Right ventricle myocardium superior (tissue), 1 donor: ENCODE measurements around the gene NR5A2. TPM values are rescaled to one million over a fixed set of nuclear protein-coding genes. Genes with fewer than 3 reads are reported as not detected.

Experiments used
- ATAC-seq: fragments of 200-7000 bp; cut with Tn5 transposase; one replicate; pipeline ENCODE4 v1.9.1; 2020; ENCODE audit warnings: mild to moderate bottlenecking; ENCODE audit not compliant: poor library complexity
- DNase-seq: peaks from one replicate; pipeline ENCODE4 v3.0.0-alpha.2; 2020
- intact Hi-C: fragments of 100-400 bp; cut with DNase I; formaldehyde crosslinking; loops from one replicate; pipeline ENCODE4 v1.11.2; 2022
- total RNA-seq: library from RNA; stranded (reverse); fragmentation: NEBNext Ultra II Directional; extraction: Animal tissue kit (Norgen Biotek cat#: 25700); gene quantifications from one replicate; pipeline ENCODE4 v1.2.1, GENCODE V29; 2021
- donor health status: DM: no; HTN: yes; CAD: no; lungs with severe emphysema.

Gene NR5A2
- total RNA-seq, 1 donor from 2014 or later: 1.7 TPM

- DNase-seq (no peak), ATAC-seq (no peak)
- intact Hi-C loops: loop anchor here (10.0 kb wide), 1 partner anchor 110 kb away; no protein-coding TSS in a partner anchor
Measured at GRCh38 chr1:200034761-200035396, 7.4 kb downstream of the NR5A2 start.

DNA sequence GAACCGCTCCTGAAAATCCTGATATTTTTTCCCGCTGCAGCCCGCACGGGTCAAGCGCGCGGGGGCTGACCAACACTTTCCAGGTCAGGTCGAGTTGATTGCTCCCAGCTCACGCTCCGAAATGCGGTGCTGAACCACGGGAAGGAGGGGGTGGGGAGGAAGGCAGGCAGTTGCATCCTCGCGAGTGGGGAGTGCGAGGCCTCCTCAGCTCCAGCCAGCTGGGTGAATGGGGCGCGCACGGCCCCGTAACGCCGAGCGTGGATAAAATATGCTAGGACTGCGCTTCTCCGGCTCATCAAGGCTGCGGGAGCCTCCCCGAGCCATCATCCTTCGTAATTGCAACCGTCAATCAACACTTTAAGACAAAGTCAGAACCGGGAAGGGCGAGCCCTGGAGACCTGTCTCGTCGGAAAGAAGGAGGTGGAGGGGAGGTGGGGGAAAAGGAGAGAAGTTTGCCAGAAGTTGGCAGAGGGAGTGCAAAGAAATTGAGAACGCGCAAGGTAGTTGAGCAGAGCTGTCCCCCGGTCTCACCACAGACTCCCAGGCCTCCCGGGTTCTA, 8.0 kb downstream of the NR5A2 start:
- intact Hi-C loops: loop anchor here (10.0 kb wide), 1 partner anchor 109 kb away; no protein-coding TSS in a partner anchor
- ATAC-seq (no peak), DNase-seq (no peak)

DNA sequence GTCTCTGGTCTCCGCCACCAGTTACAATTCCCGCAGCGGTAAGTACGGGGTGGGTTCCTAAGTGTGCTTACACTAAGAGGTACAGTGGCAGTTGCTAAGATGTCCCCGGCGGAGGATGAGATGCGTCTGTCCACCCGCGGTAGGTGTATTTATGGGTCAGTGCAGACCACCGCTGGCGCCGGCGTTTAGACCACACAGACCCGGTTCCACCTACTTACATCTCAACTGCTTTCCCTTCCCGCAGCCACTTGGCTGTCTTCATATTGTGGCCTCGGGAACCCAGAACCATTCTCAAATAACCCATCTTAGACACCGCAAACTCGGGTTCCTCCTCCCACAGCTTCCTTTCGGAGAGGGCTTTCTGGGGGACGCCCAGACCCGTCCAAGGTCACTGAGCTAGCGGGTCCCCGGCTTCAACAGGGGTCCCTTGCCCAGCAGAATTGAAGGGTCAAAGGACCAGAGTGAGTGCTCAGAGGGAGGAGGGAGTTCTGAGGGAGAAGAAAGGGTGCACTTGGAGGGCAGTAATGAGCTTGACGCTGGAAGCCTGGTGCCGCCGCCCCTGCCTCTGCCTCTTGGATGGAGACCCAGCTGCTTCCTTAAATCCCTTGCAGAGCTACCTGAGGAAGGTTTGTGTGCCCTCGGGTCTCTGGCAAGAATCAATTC, 8.6 kb downstream of the NR5A2 start:
- DNase-seq (no peak), ATAC-seq (no peak)
- intact Hi-C loops: loop anchor here (10.0 kb wide), 1 partner anchor 109 kb away; no protein-coding TSS in a partner anchor

- intact Hi-C loops: loop anchor here (10.0 kb wide), 1 partner anchor 108 kb away; no protein-coding TSS in a partner anchor
- ATAC-seq (no peak), DNase-seq (no peak)
Measured at GRCh38 chr1:200036619-200037270, 9.2 kb downstream of the NR5A2 start.

GRCh38 chr1:200037501-200037900, 10.0 kb downstream of the NR5A2 start:
- intact Hi-C loops: loop anchor here (10.0 kb wide), 1 partner anchor 107 kb away; no protein-coding TSS in a partner anchor
- ATAC-seq: no peak

DNA sequence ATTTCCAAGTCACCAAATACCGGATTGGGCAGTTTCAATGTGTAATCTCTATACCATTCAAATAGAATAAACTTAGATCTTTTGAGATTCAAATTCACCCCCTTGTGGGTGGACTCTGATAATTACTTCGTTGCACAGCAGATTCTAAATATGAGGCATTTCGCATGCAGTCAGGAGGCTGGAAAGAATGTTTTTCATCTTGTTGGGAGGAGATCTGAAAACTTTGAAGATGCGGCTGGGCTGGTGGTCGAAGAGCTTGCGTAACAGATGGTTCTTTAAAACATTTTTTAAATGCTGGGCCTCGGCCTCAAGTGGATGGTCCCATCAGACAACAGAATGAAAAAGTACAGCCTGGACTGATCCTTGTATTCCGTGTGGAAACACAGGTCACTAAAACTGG, 10.4 kb downstream of the NR5A2 start:
- DNase-seq: no peak
- intact Hi-C loops: loop anchor here (10.0 kb wide), 1 partner anchor 107 kb away; no protein-coding TSS in a partner anchor
- ATAC-seq: no peak

More at GRCh38 chr1:200037501-200037900, 10.0 kb downstream of the NR5A2 start:
- no peak for DNase-seq

DNA sequence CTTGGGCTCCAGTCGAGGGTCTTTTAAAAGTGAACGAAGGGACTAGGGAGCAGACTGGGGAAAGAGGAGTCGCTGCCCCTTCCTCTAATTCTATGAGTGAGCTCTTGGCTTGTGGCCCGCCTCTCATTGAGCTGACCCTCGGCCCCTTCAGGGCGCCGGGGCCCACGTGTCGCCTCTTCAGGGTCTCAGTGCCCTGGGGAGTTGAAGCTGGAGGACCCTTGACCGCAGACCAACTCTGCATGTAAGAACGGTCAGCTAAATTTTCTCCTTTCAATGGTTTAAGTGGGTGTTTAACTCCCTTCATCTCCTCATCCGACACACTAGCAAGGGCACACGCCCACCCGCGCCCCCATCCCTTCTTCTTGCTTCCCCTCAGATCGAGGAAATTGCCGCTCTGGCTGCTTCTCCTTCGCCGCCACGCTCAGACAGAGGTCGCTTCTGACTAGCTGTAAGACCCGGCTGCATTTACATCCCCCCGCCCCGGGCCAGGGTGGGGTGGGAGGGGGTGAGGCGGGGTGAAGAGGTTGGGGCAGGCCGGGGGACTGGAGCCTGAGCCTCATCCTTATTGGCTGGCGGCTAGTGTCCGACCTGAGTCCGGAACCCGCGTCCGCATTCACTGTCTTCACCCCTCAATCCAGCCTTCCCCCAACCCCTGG, 10.9 kb downstream of the NR5A2 start:
- no peak for DNase-seq
- intact Hi-C loops: loop anchor here (10.0 kb wide), 1 partner anchor 106 kb away; no protein-coding TSS in a partner anchor
- ATAC-seq: no peak

- DNase-seq: peak; percentile 56
- intact Hi-C loops: loop anchor here (10.0 kb wide), 1 partner anchor 106 kb away; no protein-coding TSS in a partner anchor
- peak; percentile 60 for ATAC-seq
Measured at GRCh38 chr1:200038981-200039848, 11.7 kb downstream of the NR5A2 start.

DNA sequence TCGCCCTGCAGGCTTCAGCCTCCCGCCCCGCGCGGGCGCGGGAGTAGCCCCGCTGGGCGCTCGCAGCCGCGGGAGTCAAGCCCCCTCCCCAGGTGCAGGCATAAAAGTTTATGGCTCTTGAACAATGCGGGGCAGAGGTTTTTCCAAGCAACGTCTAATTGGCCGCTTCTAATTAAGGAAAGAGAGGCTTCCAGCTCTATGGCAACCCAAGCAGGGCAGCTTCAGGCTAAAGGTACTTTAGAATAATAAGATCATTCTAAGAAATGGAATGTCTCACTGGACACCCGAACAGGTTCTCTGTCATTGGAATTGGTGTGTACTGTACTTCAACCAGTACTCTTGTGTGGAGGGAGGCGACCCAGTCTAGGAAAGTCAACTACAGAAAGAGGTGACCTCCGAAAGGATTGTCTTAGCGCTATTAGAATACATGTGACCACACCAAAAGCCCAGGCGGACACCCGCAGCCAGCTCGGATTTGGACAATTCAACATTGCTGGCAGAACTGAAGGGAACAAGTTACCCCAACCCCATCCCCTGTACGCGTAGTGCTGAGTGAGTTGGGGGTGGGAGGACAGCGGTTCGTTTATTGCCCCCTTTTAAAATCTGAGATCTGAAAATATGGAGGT, 12.5 kb downstream of the NR5A2 start:
- intact Hi-C loops: loop anchor here (10.0 kb wide), 1 partner anchor 105 kb away; no protein-coding TSS in a partner anchor
- no peak for ATAC-seq
- no peak for DNase-seq

DNA sequence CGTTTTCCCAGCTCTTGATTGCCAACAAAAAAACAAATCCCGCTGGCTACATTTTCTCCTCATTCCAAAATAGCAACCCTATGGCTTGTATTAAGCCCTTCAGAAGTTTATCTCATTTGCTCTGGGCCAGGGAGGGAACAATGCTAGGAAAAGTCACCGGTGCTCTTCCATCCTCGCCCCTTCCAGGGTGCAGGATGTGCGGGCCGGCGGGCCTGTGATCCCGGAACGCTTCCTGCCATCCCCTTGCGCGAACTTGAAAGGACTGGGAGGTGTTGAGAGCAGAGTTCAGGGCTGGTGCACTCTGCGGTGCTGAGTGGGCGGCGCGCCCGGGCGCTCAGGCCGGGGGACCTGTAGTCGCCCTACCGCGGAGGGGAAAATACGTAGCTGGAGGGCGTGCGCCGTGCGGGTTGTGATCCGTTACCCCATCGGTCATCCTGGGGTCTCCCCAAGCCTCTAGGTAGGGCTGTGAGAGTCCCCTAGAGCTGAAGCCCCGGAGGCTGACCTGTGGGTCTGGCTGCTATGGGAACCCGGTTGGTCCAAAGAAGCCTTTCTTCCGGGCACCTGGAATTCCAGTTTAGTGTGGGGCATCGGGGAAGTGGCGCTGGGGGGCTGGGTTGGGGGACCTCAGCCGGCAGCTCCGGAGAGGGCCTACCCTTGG, 13.1 kb downstream of the NR5A2 start:
- intact Hi-C loops: no loop called here
- ATAC-seq (peak; percentile 22), DNase-seq (no peak)

GRCh38 chr1:200041337-200042118, 14.0 kb downstream of the NR5A2 start:
- DNase-seq (no peak), ATAC-seq (no peak)
- intact Hi-C loops: no loop called here

DNA sequence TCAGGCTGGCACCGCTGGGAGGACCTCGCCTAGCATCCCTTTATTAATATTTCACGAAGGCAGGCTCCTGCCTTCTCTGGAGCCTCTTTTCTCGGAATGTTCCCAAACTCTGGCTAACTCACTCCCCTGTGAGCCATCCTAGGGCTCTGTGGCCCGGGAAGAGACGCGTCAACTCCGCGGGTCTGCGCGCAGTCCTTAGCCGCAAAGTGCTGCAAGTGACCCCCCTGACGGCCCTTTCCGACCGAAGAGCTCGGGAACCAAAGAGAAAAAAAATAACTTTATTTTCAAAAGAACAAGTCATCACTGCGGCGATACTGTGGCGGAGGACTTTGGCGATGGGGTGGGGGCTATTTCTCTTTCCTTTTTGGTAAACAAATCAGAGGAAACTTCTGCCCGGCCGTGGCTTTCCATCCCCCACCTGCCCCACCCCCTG, 14.6 kb downstream of the NR5A2 start:
- DNase-seq: no peak
- no peak for ATAC-seq
- intact Hi-C loops: no loop called here

- peak; percentile 11 for ATAC-seq
- intact Hi-C loops: no loop called here
- no peak for DNase-seq
Measured at GRCh38 chr1:200042552-200043335, 15.2 kb downstream of the NR5A2 start.

DNA sequence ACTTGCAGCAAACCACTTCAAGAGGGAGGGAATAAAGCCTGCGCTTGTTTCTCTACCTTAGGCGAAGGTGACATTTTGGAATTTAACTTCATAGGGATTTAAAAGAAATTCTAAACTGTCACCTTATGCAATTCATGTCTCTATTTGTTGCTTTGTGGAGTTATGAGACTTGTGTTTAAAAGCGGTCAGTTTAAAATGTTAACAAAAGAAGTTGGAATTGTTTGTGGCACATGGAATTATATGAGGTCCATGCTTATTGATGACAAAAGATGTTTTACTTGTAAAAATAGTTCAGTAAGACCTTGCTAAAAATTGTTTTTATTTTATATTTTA, 15.8 kb downstream of the NR5A2 start:
- intact Hi-C loops: no loop called here
- ATAC-seq (no peak), DNase-seq (no peak)

- DNase-seq (no peak), ATAC-seq (no peak)
- intact Hi-C loops: no loop called here
Measured at GRCh38 chr1:200046115-200046514, 18.6 kb downstream of the NR5A2 start.
